ENCODE results near the gene TBC1D1.

Gene TBC1D1

GRCh38 chr4:37860266-37860665 lies 30.6 kb upstream of the TBC1D1 start:
- TF ChIP-seq CTCF (IDR thresholded peaks at IDR 0.05; ENCODE audit: insufficient read depth, low read depth, low read length, missing control alignments), result no peak
- no peak overlapping the region for H3K4me3 ChIP-seq (ENCODE audit: low read depth, low read length)
- no peak for DNase-seq (ENCODE audit: low read depth)

GRCh38 chr4:37862961-37863360 lies 27.9 kb upstream of the TBC1D1 start:
- TF ChIP-seq CTCF (IDR thresholded peaks at IDR 0.05; ENCODE audit: insufficient read depth, low read depth, low read length, missing control alignments), result no peak
- H3K4me3 ChIP-seq (ENCODE audit: low read depth, low read length), result no peak overlapping the region
- DNase-seq (ENCODE audit: low read depth), result no peak

DNA sequence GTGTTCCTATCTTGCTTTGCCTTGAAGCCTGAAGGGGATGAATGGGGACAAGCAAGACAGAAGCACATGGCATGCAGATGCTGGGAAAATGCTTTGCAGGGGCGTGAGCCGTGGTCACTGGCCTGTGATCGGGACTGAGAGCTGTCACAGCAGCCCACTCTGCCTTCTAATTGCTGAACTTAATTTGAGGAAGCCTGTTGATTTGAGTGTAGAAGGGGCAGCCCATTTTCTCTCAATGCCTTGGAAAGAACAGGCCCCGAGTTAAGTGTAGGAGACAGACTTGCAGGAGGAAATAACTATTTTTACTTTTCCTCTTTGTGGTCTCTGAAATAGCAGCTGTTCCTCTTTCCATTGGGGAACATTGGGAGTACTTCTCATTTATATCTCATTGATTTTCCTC lies 26.1 kb upstream of the TBC1D1 start:
- no peak for DNase-seq (ENCODE audit: low read depth)
- H3K4me3 ChIP-seq (ENCODE audit: low read depth, low read length), result no peak overlapping the region
- TF ChIP-seq CTCF (IDR thresholded peaks at IDR 0.05; ENCODE audit: insufficient read depth, low read depth, low read length, missing control alignments), result no peak

GRCh38 chr4:37865450-37865849 lies 25.4 kb upstream of the TBC1D1 start:
- no peak overlapping the region for H3K4me3 ChIP-seq (ENCODE audit: low read depth, low read length)
- no peak for DNase-seq (ENCODE audit: low read depth)
- no peak for TF ChIP-seq CTCF (IDR thresholded peaks at IDR 0.05; ENCODE audit: insufficient read depth, low read depth, low read length, missing control alignments)

DNA sequence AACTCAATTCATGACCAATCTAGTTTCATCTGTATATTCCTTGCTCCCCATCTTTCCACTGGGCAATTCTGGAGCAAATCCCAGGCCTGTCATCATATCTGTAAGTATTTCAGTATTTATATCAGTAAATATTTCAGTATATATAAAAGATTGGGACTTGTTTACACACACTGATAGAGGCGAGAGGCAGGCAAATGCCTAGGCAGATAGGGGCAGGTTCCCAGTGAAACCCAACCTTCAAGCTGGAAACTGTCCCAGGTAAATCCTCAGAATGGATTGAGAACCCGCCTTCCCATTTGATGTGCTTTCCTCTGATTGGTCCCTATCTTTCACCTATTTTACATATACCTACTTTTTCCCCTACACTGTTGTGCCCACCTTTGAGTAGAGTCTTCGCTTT lies 23.8 kb upstream of the TBC1D1 start:
- no peak overlapping the region for H3K4me3 ChIP-seq (ENCODE audit: low read depth, low read length)
- DNase-seq (ENCODE audit: low read depth), result no peak

GRCh38 chr4:37868238-37868637 lies 22.6 kb upstream of the TBC1D1 start:
- H3K4me3 ChIP-seq (ENCODE audit: low read depth, low read length), result no peak overlapping the region
- DNase-seq (ENCODE audit: low read depth), result no peak
- TF ChIP-seq CTCF (IDR thresholded peaks at IDR 0.05; ENCODE audit: insufficient read depth, low read depth, low read length, missing control alignments), result no peak

More for the DNA sequence above, 23.8 kb upstream of the TBC1D1 start:
- TF ChIP-seq CTCF (IDR thresholded peaks at IDR 0.05; ENCODE audit: insufficient read depth, low read depth, low read length, missing control alignments), result no peak

GRCh38 chr4:37872310-37872988 lies 18.4 kb upstream of the TBC1D1 start:
- no peak for DNase-seq (ENCODE audit: low read depth)
- no peak for TF ChIP-seq CTCF (IDR thresholded peaks at IDR 0.05; ENCODE audit: insufficient read depth, low read depth, low read length, missing control alignments)
- no peak overlapping the region for H3K4me3 ChIP-seq (ENCODE audit: low read depth, low read length)

Measured in GM12865 (cell line).